ENCODE results near the gene AP2B1. TPM values are rescaled to one million over a fixed set of nuclear protein-coding genes. Genes with fewer than 3 reads are reported as not detected.

The AP2B1 gene
- total RNA-seq, 1 experiment from 2014 or later: 61.4 TPM

- DNase-seq (ENCODE audit: low read depth, low spot score): no peak
- in situ Hi-C loops (cut with HindIII; ENCODE audit: low pct_unique_long_range_greater_than_20kb, low sequenced_read_pairs): no loop called here
These were observed 122.8 kb downstream of the AP2B1 start for GRCh38 chr17:35709874-35710273.

GRCh38 chr17:35710950-35711349 lies 123.8 kb downstream of the AP2B1 start:
- in situ Hi-C loops (cut with HindIII; ENCODE audit: low pct_unique_long_range_greater_than_20kb, low sequenced_read_pairs): no loop called here
- DNase-seq (ENCODE audit: low read depth, low spot score): no peak

GRCh38 chr17:35713069-35713728 lies 126.1 kb downstream of the AP2B1 start:
- in situ Hi-C loops (cut with HindIII; ENCODE audit: low pct_unique_long_range_greater_than_20kb, low sequenced_read_pairs): no loop called here
- peak; percentile 38 for DNase-seq (ENCODE audit: low read depth, low spot score)

- in situ Hi-C loops (cut with HindIII; ENCODE audit: low pct_unique_long_range_greater_than_20kb, low sequenced_read_pairs): no loop called here
- DNase-seq (ENCODE audit: low read depth, low spot score): no peak
These were observed 127.9 kb downstream of the AP2B1 start for GRCh38 chr17:35714988-35715387.

GRCh38 chr17:35715416-35715815 lies 128.3 kb downstream of the AP2B1 start:
- DNase-seq (ENCODE audit: low read depth, low spot score): no peak
- in situ Hi-C loops (cut with HindIII; ENCODE audit: low pct_unique_long_range_greater_than_20kb, low sequenced_read_pairs): no loop called here

- DNase-seq (ENCODE audit: low read depth, low spot score): no peak
- in situ Hi-C loops (cut with HindIII; ENCODE audit: low pct_unique_long_range_greater_than_20kb, low sequenced_read_pairs): no loop called here
These were observed 129.1 kb downstream of the AP2B1 start for GRCh38 chr17:35716173-35716572.

GRCh38 chr17:35716897-35717465 lies 129.9 kb downstream of the AP2B1 start:
- DNase-seq (ENCODE audit: low read depth, low spot score): no peak
- in situ Hi-C loops (cut with HindIII; ENCODE audit: low pct_unique_long_range_greater_than_20kb, low sequenced_read_pairs): no loop called here

- in situ Hi-C loops (cut with HindIII; ENCODE audit: low pct_unique_long_range_greater_than_20kb, low sequenced_read_pairs): no loop called here
- no peak for DNase-seq (ENCODE audit: low read depth, low spot score)
These were observed 130.4 kb downstream of the AP2B1 start for GRCh38 chr17:35717475-35717874.

- in situ Hi-C loops (cut with HindIII; ENCODE audit: low pct_unique_long_range_greater_than_20kb, low sequenced_read_pairs): no loop called here
- DNase-seq (ENCODE audit: low read depth, low spot score): no peak
These were observed 136.6 kb downstream of the AP2B1 start for GRCh38 chr17:35723735-35724134.

GRCh38 chr17:35725058-35725457 lies 137.9 kb downstream of the AP2B1 start:
- in situ Hi-C loops (cut with HindIII; ENCODE audit: low pct_unique_long_range_greater_than_20kb, low sequenced_read_pairs): no loop called here
- DNase-seq (ENCODE audit: low read depth, low spot score): no peak

- in situ Hi-C loops (cut with HindIII; ENCODE audit: low pct_unique_long_range_greater_than_20kb, low sequenced_read_pairs): no loop called here
- no peak for DNase-seq (ENCODE audit: low read depth, low spot score)
These were observed 138.6 kb downstream of the AP2B1 start for GRCh38 chr17:35725802-35726126.

GRCh38 chr17:35726127-35726952 lies 139.2 kb downstream of the AP2B1 start:
- in situ Hi-C loops (cut with HindIII; ENCODE audit: low pct_unique_long_range_greater_than_20kb, low sequenced_read_pairs): no loop called here
- no peak for DNase-seq (ENCODE audit: low read depth, low spot score)

- in situ Hi-C loops (cut with HindIII; ENCODE audit: low pct_unique_long_range_greater_than_20kb, low sequenced_read_pairs): no loop called here
- no peak for DNase-seq (ENCODE audit: low read depth, low spot score)
These were observed 139.9 kb downstream of the AP2B1 start for GRCh38 chr17:35726953-35727460.

GRCh38 chr17:35727635-35728034 lies 140.5 kb downstream of the AP2B1 start:
- in situ Hi-C loops (cut with HindIII; ENCODE audit: low pct_unique_long_range_greater_than_20kb, low sequenced_read_pairs): no loop called here
- no peak for DNase-seq (ENCODE audit: low read depth, low spot score)

GRCh38 chr17:35728551-35728950 lies 141.4 kb downstream of the AP2B1 start:
- in situ Hi-C loops (cut with HindIII; ENCODE audit: low pct_unique_long_range_greater_than_20kb, low sequenced_read_pairs): no loop called here
- DNase-seq (ENCODE audit: low read depth, low spot score): no peak

- in situ Hi-C loops (cut with HindIII; ENCODE audit: low pct_unique_long_range_greater_than_20kb, low sequenced_read_pairs): no loop called here
- no peak for DNase-seq (ENCODE audit: low read depth, low spot score)
These were observed 142.3 kb downstream of the AP2B1 start for GRCh38 chr17:35729405-35729833.

- in situ Hi-C loops (cut with HindIII; ENCODE audit: low pct_unique_long_range_greater_than_20kb, low sequenced_read_pairs): no loop called here
- no peak for DNase-seq (ENCODE audit: low read depth, low spot score)
These were observed 143.4 kb downstream of the AP2B1 start for GRCh38 chr17:35730400-35731005.

- DNase-seq (ENCODE audit: low read depth, low spot score): peak; percentile 35
- in situ Hi-C loops (cut with HindIII; ENCODE audit: low pct_unique_long_range_greater_than_20kb, low sequenced_read_pairs): no loop called here
These were observed 144.3 kb downstream of the AP2B1 start, which contains the start of gene RASL10B for GRCh38 chr17:35731239-35731916. TSS of gene RASL10B (plus strand) at chr17:35731639. CDS start at chr17:35735185, 3,546 bp downstream.

Data from SK-MEL-5 (cell line).